ENCODE results near the gene SCO1.

Gene SCO1

DNA sequence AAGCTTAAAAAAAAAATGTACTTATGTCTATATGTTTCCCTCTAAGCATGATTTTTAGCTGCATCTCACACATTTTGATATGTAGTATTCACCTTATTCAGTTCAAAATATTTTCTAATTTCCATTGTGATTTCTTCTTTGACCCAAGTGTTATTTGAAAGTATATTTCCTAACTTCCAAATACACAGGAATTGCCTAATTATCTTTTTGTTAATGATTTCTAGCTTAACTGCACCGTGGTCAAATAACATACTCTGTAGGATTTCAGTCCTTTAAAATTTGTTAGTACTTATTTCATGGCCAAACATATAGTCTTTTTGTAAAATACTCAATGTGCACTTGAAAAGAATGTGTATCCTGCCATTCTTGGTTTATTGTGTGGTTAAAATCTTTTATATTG is 21.2 kb upstream of the SCO1 start:
- no peaks in the 10 kb centered on the region for H3F3A ChIP-seq (ENCODE audit: insufficient read depth, low read length)
- H4K20me1 ChIP-seq (ENCODE audit: insufficient read depth, low read length) = no peaks in the 10 kb centered on the region
- no peak for TF ChIP-seq EZH2 (IDR thresholded peaks at IDR 0.05; ENCODE audit: borderline replicate concordance, low read length)
- TF ChIP-seq, protein P1, sequence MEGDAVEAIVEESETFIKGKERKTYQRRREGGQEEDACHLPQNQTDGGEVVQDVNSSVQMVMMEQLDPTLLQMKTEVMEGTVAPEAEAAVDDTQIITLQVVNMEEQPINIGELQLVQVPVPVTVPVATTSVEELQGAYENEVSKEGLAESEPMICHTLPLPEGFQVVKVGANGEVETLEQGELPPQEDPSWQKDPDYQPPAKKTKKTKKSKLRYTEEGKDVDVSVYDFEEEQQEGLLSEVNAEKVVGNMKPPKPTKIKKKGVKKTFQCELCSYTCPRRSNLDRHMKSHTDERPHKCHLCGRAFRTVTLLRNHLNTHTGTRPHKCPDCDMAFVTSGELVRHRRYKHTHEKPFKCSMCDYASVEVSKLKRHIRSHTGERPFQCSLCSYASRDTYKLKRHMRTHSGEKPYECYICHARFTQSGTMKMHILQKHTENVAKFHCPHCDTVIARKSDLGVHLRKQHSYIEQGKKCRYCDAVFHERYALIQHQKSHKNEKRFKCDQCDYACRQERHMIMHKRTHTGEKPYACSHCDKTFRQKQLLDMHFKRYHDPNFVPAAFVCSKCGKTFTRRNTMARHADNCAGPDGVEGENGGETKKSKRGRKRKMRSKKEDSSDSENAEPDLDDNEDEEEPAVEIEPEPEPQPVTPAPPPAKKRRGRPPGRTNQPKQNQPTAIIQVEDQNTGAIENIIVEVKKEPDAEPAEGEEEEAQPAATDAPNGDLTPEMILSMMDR (IDR thresholded peaks at IDR 0.05; ENCODE audit: low read length) = no peak
- no peak overlapping the region for H3K4me3 ChIP-seq (ENCODE audit: low read depth, low read length, poor library complexity, severe bottlenecking)
- no peaks in the 10 kb centered on the region for H3K9me2 ChIP-seq (ENCODE audit: low read depth, low read length)
- H3K79me2 ChIP-seq (ENCODE audit: insufficient read depth, low read length) = no peaks in the 10 kb centered on the region
- no peaks in the 10 kb centered on the region for H3K36me3 ChIP-seq (ENCODE audit: insufficient read depth, low read length)
- H3K9me3 ChIP-seq (ENCODE audit: low read length) = no peaks in the 10 kb centered on the region
- no peak overlapping the region for H3K27ac ChIP-seq (ENCODE audit: low read depth, low read length, poor library complexity, severe bottlenecking)
- no peak overlapping the region for H3K9ac ChIP-seq (ENCODE audit: low read length)
- H3K4me2 ChIP-seq (ENCODE audit: low read length) = no peak overlapping the region
- no peak overlapping the region for H2AFZ ChIP-seq (ENCODE audit: low read length)
- no peaks in the 10 kb centered on the region for H3K27me3 ChIP-seq (ENCODE audit: insufficient read depth, low read length)
- no peaks in the 10 kb centered on the region for H3K4me1 ChIP-seq (ENCODE audit: insufficient read depth, low read length, severe bottlenecking)

DNA sequence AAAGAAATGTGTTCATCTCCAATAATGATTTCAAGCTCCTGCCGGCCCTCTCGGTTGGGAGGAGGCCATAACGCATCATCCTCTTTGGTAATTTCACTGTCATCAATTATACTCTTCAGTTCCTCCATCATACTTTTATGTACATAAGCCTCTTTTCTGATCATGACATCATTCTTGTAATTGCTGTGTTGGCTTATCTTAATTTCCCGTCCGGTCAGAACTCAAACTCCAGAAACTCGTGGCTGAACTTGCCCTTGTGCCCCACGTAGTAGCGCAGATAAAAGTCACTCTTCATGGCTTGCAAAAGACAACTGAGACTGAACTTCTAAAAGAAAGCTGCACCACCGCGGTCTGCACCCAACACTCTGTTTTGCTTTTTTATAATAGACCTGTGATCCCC is 18.9 kb upstream of the SCO1 start:
- Histone ChIP-seq H3K9me2 (ENCODE audit: low read depth, low read length) (no peaks in the 10 kb centered on the region), H3K9me3 (ENCODE audit: low read length) (no peaks in the 10 kb centered on the region), H3K27ac (ENCODE audit: low read depth, low read length, poor library complexity, severe bottlenecking) (no peak overlapping the region), H3K36me3 (ENCODE audit: insufficient read depth, low read length) (peaks cover 15% of the 10 kb centered on the region; the same call in 1 of the 2 replicates), H3F3A (ENCODE audit: insufficient read depth, low read length) (no peaks in the 10 kb centered on the region), H4K20me1 (ENCODE audit: insufficient read depth, low read length) (no peaks in the 10 kb centered on the region), H3K4me1 (ENCODE audit: insufficient read depth, low read length, severe bottlenecking) (no peaks in the 10 kb centered on the region), H3K4me3 (ENCODE audit: low read depth, low read length, poor library complexity, severe bottlenecking) (no peak overlapping the region), H2AFZ (ENCODE audit: low read length) (no peak overlapping the region), H3K4me2 (ENCODE audit: low read length) (no peak overlapping the region), H3K79me2 (ENCODE audit: insufficient read depth, low read length) (no peaks in the 10 kb centered on the region), H3K9ac (ENCODE audit: low read length) (no peak overlapping the region), H3K27me3 (ENCODE audit: insufficient read depth, low read length) (no peaks in the 10 kb centered on the region)
- TF ChIP-seq, protein P1 (IDR thresholded peaks at IDR 0.05; ENCODE audit: low read length) = no peak
- TF ChIP-seq EZH2 (IDR thresholded peaks at IDR 0.05; ENCODE audit: borderline replicate concordance, low read length) = no peak

DNA sequence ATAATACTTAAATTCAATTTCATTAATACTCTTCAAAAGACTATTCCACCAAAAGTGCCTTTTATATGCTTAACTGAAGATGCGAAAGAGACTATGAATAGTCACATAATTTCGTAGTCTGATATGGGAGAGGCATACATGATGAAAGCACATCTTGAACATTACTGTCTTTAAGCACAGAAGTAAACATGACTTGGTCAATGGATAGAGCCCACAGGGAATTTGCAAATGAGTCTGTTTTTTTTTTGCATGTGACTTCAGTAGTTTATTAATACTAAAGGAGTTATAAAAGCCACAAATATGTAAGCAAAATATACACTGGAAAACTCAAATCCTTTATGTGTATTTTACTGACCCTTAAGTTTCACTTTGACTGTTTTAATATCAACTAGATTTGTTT is 16.0 kb upstream of the SCO1 start:
- Histone ChIP-seq H2AFZ (ENCODE audit: low read length) (no peak overlapping the region), H4K20me1 (ENCODE audit: insufficient read depth, low read length) (no peaks in the 10 kb centered on the region), H3K9me3 (ENCODE audit: low read length) (no peaks in the 10 kb centered on the region), H3F3A (ENCODE audit: insufficient read depth, low read length) (no peaks in the 10 kb centered on the region), H3K27ac (ENCODE audit: low read depth, low read length, poor library complexity, severe bottlenecking) (no peak overlapping the region), H3K9me2 (ENCODE audit: low read depth, low read length) (no peaks in the 10 kb centered on the region), H3K36me3 (ENCODE audit: insufficient read depth, low read length) (peaks cover 39% of the 10 kb centered on the region; the same call in 1 of the 2 replicates), H3K4me2 (ENCODE audit: low read length) (no peak overlapping the region), H3K4me3 (ENCODE audit: low read depth, low read length, poor library complexity, severe bottlenecking) (no peak overlapping the region), H3K79me2 (ENCODE audit: insufficient read depth, low read length) (no peaks in the 10 kb centered on the region), H3K4me1 (ENCODE audit: insufficient read depth, low read length, severe bottlenecking) (no peaks in the 10 kb centered on the region), H3K27me3 (ENCODE audit: insufficient read depth, low read length) (no peaks in the 10 kb centered on the region), H3K9ac (ENCODE audit: low read length) (no peak overlapping the region)
- no peak for TF ChIP-seq EZH2 (IDR thresholded peaks at IDR 0.05; ENCODE audit: borderline replicate concordance, low read length)
- TF ChIP-seq, protein P1 (IDR thresholded peaks at IDR 0.05; ENCODE audit: low read length) = no peak
